Fibroblast of villous mesenchyme (primary cell): ENCODE results near the gene LILRB2. TPM values are rescaled to one million over a fixed set of nuclear protein-coding genes. Genes with fewer than 3 reads are reported as not detected.
"Not testable (repeated sequence)": the region's sequence is repeated elsewhere in the genome, so short reads cannot be mapped to it uniquely, and the experiment has no call there.

ENCODE experiments used
- DNase-seq: peaks from one replicate; pipeline ENCODE4 v3.0.0-alpha.2; 2010; ENCODE audit warnings: low read depth
- H3K4me3 ChIP-seq: 2 replicates; pipeline ENCODE4 v1.5.1; 2011; ENCODE audit warnings: low read depth, mild to moderate bottlenecking, low read length
- CTCF ChIP-seq: IDR thresholded peaks from 2 replicates; pipeline ENCODE4 v1.5.1; 2012; ENCODE audit warnings: low read depth, mild to moderate bottlenecking, low read length; ENCODE audit not compliant: insufficient read depth
- small RNA-seq: library from RNA; depleted of rRNA; stranded (forward); fragments of <200 nt; gene quantifications from one replicate; pipeline ENCODE3, GENCODE V24; 2012
- total RNA-seq: library from RNA; depleted of rRNA; stranded (reverse); fragments of >200 nt; gene quantifications from 2 replicates; pipeline ENCODE4 v1.2.3, GENCODE V29; 2012

Gene LILRB2
- total RNA-seq, 1 donor = not detected

- no peak for TF ChIP-seq CTCF
- H3K4me3 ChIP-seq = no peak overlapping the region
- no peak for DNase-seq
Measured at GRCh38 chr19:54233941-54234340, 47.0 kb downstream of the LILRB2 start.

GRCh38 chr19:54231077-54231931, 49.6 kb downstream of the LILRB2 start:
- peak; percentile 81 for DNase-seq
- TF ChIP-seq CTCF = peak; percentile 98
- no peak overlapping the region for H3K4me3 ChIP-seq

DNA sequence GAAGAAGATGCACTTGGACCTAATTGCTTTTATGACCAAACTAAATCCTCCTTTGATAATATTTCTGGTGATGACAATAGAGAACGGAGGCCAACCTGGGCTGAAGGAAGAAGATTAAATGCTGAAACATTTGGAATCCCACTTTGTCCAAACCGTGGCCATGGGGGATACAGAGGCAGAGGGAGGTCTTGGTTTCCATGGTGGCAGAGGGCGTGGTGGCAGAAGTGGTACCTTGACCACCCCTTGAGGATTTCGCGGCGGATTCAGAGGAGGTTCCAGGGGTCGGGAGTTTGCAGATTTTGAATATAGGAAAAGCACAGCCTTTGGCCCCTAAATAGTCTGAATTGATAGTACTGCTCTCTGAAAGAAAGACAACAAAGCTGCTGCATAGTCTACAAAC, 50.9 kb downstream of the LILRB2 start:
- no peak overlapping the region for H3K4me3 ChIP-seq
- no peak for TF ChIP-seq CTCF
- no peak for DNase-seq

DNA sequence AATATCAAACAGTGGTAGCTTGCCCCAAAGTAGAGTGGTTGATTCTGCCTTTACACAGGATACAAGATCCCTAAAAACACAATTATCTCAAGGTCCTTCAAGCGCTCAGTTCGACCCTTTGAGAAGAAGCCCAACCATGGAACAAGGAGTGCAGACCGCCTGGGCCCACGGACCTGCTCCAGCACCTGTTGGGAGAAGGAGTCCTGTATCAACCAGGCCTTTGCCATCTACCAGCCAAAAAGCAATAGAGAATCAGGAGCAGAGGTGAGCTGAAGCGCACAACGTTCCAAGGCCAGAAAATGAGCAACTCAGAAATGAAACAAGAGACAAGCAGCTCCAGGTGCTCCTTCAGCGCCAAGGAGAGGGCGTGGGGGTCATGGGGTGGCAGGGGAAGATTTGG, 51.8 kb downstream of the LILRB2 start:
- no peak overlapping the region for H3K4me3 ChIP-seq
- DNase-seq = no peak
- TF ChIP-seq CTCF = no peak

DNA sequence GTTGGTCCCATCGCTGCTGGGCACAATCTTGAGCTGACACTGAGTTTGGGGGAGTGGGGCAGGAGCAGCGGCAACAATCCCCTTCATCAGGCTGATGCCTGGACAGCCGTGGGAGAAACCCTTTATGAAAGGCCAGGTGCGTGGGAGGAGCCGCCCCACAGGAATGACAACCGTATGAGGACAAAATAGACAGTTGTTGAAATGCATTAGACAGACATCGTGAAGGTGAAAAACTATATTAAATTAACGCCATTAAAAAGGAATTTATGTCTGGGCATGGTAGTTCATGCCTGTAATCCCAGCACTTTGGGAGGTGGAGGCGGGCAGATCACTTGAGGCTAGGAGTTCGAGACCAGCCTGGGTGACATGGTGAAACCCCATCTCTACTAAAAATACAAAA, 56.3 kb downstream of the LILRB2 start:
- DNase-seq = not testable (repeated sequence)

DNA sequence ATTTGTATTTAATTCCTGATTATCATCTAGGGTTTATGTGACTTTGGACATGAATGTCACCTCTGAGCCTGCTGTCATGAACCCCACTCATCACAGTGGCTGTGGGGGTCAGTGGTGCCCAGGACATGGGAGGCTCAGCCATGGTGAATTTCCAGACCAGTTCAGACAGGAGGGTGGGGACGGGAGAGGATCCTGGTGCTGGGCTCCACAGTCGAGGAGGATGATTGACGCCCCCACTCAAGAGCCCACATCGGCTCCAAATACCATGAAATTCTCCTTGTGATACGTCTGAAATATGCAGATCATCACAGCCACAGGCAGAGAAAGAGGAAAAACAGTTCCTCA, 57.0 kb downstream of the LILRB2 start:
- not testable (repeated sequence) for H3K4me3 ChIP-seq, DNase-seq

More for the DNA sequence above, 56.3 kb downstream of the LILRB2 start:
- not testable (repeated sequence) for H3K4me3 ChIP-seq

Small RNAs within 50 kb of the gene (small RNA-seq; reads per million reads assigned to genes)
- gene AC245884.12 (not detected), gene MIR4752 (not detected), gene RNU6-1307P (not detected)

Other genes starting within 250 kb of the LILRB2 start
- gene VSTM1, start 217.2 kb downstream of the LILRB2 start, total RNA-seq = 0.43 TPM in 1 of 2 replicates, not detected in the other
- not detected in 2 replicates for gene TARM1, start 199.7 kb downstream of the LILRB2 start, total RNA-seq
- gene OSCAR, start 180.3 kb downstream of the LILRB2 start, total RNA-seq = under 0.01 and 0.64 TPM in 2 replicates
- 10.4 and 11.3 TPM in 2 replicates for gene NDUFA3, start 178.3 kb downstream of the LILRB2 start, total RNA-seq
- 17.7 and 20.9 TPM in 2 replicates for gene TFPT, start 165.5 kb downstream of the LILRB2 start, total RNA-seq
- gene PRPF31, start 165.4 kb downstream of the LILRB2 start, total RNA-seq = 39.6 and 41.5 TPM in 2 replicates
- gene CNOT3, start 143.3 kb downstream of the LILRB2 start, total RNA-seq = 7.3 and 7.7 TPM in 2 replicates
- 4.7 and 4.8 TPM in 2 replicates for gene LENG1, start 121.4 kb downstream of the LILRB2 start, total RNA-seq
- 0.32 TPM in 1 of 2 replicates, not detected in the other for gene TMC4, start 108.0 kb downstream of the LILRB2 start, total RNA-seq
- 60.2 and 73.4 TPM in 2 replicates for gene MBOAT7, start 91.5 kb downstream of the LILRB2 start, total RNA-seq
- 82.5 and 83.8 TPM in 2 replicates for gene TSEN34, start 89.8 kb downstream of the LILRB2 start, total RNA-seq
- 985 and 1,373 TPM in 2 replicates for gene RPS9, start 80.3 kb downstream of the LILRB2 start, total RNA-seq
- gene LILRB3, start 58.1 kb downstream of the LILRB2 start, total RNA-seq = not detected in 2 replicates
- not detected in 2 replicates for gene LILRA6, start 38.3 kb downstream of the LILRB2 start, total RNA-seq
- not detected in 2 replicates for gene LILRB5, start 23.8 kb downstream of the LILRB2 start, total RNA-seq
- not detected in 2 replicates for gene LILRA5, start 32.1 kb upstream of the LILRB2 start, total RNA-seq
- gene LILRA4, start 58.1 kb upstream of the LILRB2 start, total RNA-seq = not detected in 2 replicates
- under 0.01 TPM in 1 of 2 replicates, not detected in the other for gene LAIR1, start 83.8 kb upstream of the LILRB2 start, total RNA-seq
- not detected in 2 replicates for gene TTYH1, start 134.4 kb upstream of the LILRB2 start, total RNA-seq
- 39.7 and 40.6 TPM in 2 replicates for gene LENG8, start 168.1 kb upstream of the LILRB2 start, total RNA-seq
- gene LENG9, start 182.7 kb upstream of the LILRB2 start, total RNA-seq = 5.2 and 7.1 TPM in 2 replicates
- 12.5 and 29.0 TPM in 2 replicates for gene CDC42EP5, start 192.2 kb upstream of the LILRB2 start, total RNA-seq
- not detected in 2 replicates for gene LAIR2, start 221.7 kb upstream of the LILRB2 start, total RNA-seq